ENCODE data around the gene PEA15.

Gene PEA15

DNA sequence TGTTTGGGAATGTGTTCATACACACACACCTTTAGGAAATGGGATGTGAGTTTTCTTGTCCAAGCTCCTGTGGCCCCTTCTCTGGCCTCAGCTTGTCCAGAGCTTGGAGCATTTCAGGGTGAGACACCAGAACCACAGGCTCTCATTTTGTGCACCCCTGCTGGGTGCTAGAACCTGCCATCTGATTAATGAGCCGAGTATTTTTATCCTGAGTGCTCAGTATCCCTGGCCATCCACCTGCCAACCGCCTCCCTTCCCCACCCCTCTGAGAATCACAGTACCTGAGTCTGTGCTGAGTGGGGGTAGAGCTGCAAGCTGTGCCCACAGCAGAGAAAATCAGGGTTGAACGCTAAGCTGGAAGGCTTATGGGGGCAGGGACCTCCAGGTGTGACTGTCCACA is 13.4 kb upstream of the PEA15 start:
- H3K9ac ChIP-seq = no peak overlapping the region

GRCh38 chr1:160192234-160192633 is 12.9 kb upstream of the PEA15 start:
- Histone ChIP-seq H3K4me3 (no peak overlapping the region), H4K20me1 (no peaks in the 10 kb centered on the region), H3K4me2 (no peak overlapping the region), H3K36me3 (no peaks in the 10 kb centered on the region), H3K9me3 (replicated peaks in 1 of 11) (no peaks in the 10 kb centered on the region), H3K27me3 (no peaks in the 10 kb centered on the region), H3K9ac (no peak overlapping the region), H3K27ac (no peak overlapping the region), H3K4me1 (peaks cover 0 to 12% (median 5%) of the 10 kb centered on the region in 10 experiments; a peak in 10 of 20 replicates)
- no peak for TF ChIP-seq Cebpa-rat (IDR thresholded peaks at IDR 0.05)

More for the DNA sequence above, 13.4 kb upstream of the PEA15 start:
- no peaks in the 10 kb centered on the region for H3K9me3 ChIP-seq (replicated peaks in 1 of 11)
- H4K20me1 ChIP-seq = no peaks in the 10 kb centered on the region
- no peak for TF ChIP-seq Cebpa-rat (IDR thresholded peaks at IDR 0.05)
- H3K4me3 ChIP-seq = no peak overlapping the region
- peaks cover 0 to 12% (median 5%) of the 10 kb centered on the region in 10 experiments; a peak in 10 of 20 replicates for H3K4me1 ChIP-seq
- H3K27me3 ChIP-seq = no peaks in the 10 kb centered on the region
- H3K36me3 ChIP-seq = no peaks in the 10 kb centered on the region
- no peak overlapping the region for H3K4me2 ChIP-seq
- H3K27ac ChIP-seq = no peak overlapping the region

DNA sequence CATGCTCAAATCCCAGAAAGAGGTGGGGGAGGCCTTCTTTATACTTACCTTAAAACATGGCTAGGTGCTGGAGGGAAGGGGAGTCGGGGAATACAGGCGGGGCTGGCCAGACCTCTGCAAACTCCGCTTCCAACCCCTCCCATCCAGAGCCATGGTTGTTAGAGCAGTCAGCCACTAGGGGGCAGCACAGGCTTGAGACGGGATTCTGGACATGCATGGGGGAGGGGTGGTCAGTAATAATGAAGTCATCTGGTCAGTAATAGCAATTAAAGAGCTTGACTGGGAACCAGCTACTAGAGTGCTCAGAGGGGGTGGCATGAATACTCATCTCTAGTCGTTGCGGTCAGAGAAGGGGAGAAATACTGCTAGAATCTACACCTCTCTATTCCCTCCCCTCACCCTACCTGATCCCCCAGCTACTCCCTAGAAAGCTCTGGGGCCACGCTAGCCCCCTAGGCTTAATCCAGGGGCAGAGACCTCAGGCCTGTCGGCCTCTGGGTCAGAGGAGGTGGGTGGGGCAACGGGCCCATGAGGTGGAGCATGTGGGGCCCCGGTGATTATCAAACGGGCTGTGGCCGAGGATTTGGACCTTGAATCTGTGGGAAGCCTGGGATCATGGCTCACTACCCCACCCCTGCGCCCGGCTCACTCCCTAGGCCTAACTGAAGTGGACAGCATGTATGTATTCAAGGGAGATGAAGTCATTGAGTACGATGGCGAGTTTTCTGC is 11.9 kb upstream of the PEA15 start:
- Histone ChIP-seq H3K27me3 (no peaks in the 10 kb centered on the region), H3K4me3 (no peak overlapping the region), H3K9ac (peak overlapping the region in 2 of 11 experiments; percentile 17 to 30; a peak in 2 of 22 replicates), H4K20me1 (no peaks in the 10 kb centered on the region), H3K9me3 (replicated peaks in 1 of 11) (no peaks in the 10 kb centered on the region), H3K4me1 (peaks cover 0 to 12% (median 5%) of the 10 kb centered on the region in 10 experiments; a peak in 10 of 20 replicates), H3K27ac (peak overlapping the region in 1 of 11 experiments; percentile 42; a peak in 2 of 22 replicates), H3K4me2 (peak overlapping the region in 8 of 11 experiments; percentile 12 to 47 (median 24); a peak in 6 of 22 replicates), H3K36me3 (no peaks in the 10 kb centered on the region)
- no peak for TF ChIP-seq Cebpa-rat (IDR thresholded peaks at IDR 0.05)

DNA sequence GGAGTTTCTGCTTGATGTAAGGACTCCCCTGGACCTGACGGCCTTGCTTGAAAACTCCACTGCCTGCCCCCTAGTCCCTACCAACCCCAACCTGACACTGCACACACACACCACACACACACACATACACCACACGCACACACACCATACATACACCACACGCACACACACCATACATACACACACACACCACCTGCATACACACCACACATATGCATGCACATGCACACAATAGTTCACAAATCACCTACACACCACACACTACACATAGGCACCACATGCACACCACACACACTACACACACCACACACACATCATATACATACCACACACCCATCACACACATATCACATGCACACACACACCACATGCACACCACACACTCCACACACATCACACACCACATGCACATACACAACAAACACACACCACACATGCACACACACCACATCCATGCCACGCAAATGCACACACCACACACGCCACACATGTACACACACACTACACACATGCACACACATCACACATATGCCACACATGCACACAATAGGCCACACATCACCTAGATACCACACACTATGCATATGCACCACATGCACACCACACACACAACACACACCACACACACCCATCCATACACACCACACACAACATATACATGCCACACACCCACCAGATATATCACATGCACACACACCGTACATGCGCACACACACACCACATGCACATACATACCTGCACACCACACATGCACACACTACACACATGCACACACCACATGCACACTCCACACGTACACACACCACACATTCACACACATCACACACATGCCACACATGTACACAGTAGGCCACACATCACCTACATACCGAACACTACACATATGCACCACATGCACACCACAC is 11.1 kb upstream of the PEA15 start:
- Histone ChIP-seq H3K27me3 (no peaks in the 10 kb centered on the region), H3K9ac (peak overlapping the region in 1 of 11 experiments; percentile 30; a peak in 1 of 22 replicates), H3K27ac (no peak overlapping the region), H3K36me3 (no peaks in the 10 kb centered on the region), H3K9me3 (replicated peaks in 1 of 11) (no peaks in the 10 kb centered on the region), H4K20me1 (no peaks in the 10 kb centered on the region), H3K4me2 (no peak overlapping the region), H3K4me3 (no peak overlapping the region), H3K4me1 (peaks cover 0 to 12% (median 5%) of the 10 kb centered on the region in 10 experiments; a peak in 10 of 20 replicates)
- TF ChIP-seq Cebpa-rat (IDR thresholded peaks at IDR 0.05) = no peak

DNA sequence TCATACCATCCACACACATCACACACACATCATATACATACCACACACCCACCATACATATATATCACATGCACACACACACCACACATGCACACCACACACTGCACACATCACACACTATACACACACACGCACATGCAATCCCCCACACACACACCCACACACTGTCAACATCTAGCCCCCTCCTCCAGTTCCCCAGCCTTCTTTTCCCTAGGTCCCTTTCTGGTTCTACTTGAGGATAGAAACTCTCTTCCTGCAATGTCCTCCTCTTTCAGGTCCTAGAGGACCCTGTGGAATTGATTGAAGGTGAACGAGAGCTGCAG is 10.5 kb upstream of the PEA15 start:
- no peaks in the 10 kb centered on the region for H3K27me3 ChIP-seq
- H3K4me2 ChIP-seq = no peak overlapping the region
- H4K20me1 ChIP-seq = no peaks in the 10 kb centered on the region
- no peak overlapping the region for H3K27ac ChIP-seq
- no peaks in the 10 kb centered on the region for H3K36me3 ChIP-seq
- peaks cover 0 to 12% (median 5%) of the 10 kb centered on the region in 10 experiments; a peak in 10 of 20 replicates for H3K4me1 ChIP-seq
- no peak overlapping the region for H3K9ac ChIP-seq
- no peak overlapping the region for H3K4me3 ChIP-seq
- no peaks in the 10 kb centered on the region for H3K9me3 ChIP-seq (replicated peaks in 1 of 11)
- TF ChIP-seq Cebpa-rat (IDR thresholded peaks at IDR 0.05) = no peak

DNA sequence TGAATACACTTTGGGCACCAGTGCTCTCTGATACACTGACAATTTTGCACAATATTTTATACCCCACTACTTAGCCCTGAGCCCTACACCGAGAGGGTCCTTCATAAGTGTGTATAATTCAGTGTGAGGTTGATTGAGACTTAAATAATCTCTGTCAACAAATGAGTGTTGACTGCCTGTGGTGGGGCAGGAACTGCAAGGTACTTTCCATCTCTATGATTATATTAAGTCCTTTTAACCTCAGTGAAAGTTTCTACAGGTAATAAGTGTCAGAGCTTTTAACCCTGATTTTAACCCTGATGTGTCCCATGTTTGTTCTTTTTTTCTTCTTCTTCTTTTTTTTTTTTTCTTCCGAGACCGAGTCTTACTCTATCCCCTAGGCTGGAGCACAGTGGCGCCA is 9.0 kb upstream of the PEA15 start:
- Histone ChIP-seq H3K4me2 (no peak overlapping the region), H3K27ac (no peak overlapping the region)

DNA sequence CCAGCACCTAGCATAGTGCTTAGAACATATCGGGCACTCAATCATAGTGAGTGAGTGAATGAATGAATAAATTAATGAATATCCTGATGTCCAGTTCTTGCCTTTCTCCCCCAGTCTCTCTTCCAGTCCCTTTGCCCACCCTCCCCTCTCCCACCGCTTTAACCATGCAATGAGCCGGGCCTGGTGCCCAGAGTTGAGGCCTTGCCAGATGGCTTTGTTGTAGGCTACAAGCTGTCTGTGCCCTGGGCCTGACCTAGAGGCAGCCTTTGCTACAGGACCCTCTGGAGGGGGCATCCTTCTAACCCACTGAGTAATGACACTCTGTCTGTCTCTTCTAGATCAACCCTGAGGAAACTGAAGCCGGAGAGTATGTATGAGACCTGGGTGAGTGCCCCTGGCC is 8.0 kb upstream of the PEA15 start:
- no peaks in the 10 kb centered on the region for H4K20me1 ChIP-seq
- TF ChIP-seq Cebpa-rat (IDR thresholded peaks at IDR 0.05) = no peak
- H3K4me3 ChIP-seq = no peak overlapping the region
- no peaks in the 10 kb centered on the region for H3K9me3 ChIP-seq (replicated peaks in 1 of 11)
- H3K4me2 ChIP-seq = no peak overlapping the region
- H3K9ac ChIP-seq = no peak overlapping the region
- H3K4me1 ChIP-seq = peaks cover 0 to 12% (median 6%) of the 10 kb centered on the region in 10 experiments; a peak in 10 of 20 replicates
- H3K27me3 ChIP-seq = no peaks in the 10 kb centered on the region
- no peak overlapping the region for H3K27ac ChIP-seq
- no peaks in the 10 kb centered on the region for H3K36me3 ChIP-seq

More for the DNA sequence above, 9.0 kb upstream of the PEA15 start:
- H3K4me3 ChIP-seq = no peak overlapping the region
- H3K36me3 ChIP-seq = no peaks in the 10 kb centered on the region
- no peaks in the 10 kb centered on the region for H3K27me3 ChIP-seq
- H3K4me1 ChIP-seq = peaks cover 0 to 12% (median 6%) of the 10 kb centered on the region in 10 experiments; a peak in 10 of 20 replicates
- TF ChIP-seq Cebpa-rat (IDR thresholded peaks at IDR 0.05) = no peak
- H3K9ac ChIP-seq = no peak overlapping the region
- H3K9me3 ChIP-seq (replicated peaks in 1 of 11) = no peaks in the 10 kb centered on the region
- no peaks in the 10 kb centered on the region for H4K20me1 ChIP-seq

DNA sequence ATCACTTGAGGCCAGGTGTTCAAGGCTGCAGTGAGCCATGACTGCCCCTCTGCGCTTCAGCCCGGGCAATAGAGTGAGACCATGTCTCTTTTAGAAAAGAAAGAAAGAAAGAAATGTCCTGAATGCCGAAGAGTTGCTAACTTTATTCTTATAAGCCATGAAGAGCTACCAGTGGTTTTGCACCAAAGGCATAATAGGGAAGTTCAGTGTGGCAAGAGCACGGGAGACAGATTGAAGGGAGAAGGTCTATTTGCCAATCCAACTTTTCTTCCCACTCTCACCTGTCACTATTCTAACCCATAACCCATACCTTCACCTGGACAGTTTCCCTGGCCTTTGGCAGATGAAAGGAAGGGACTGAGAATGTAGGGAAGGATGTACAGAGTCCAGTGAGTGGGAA is 4.4 kb upstream of the PEA15 start:
- no peaks in the 10 kb centered on the region for H3K9me3 ChIP-seq (replicated peaks in 1 of 11)
- H3K9ac ChIP-seq = no peak overlapping the region
- peaks cover 0 to 4% (median 0%) of the 10 kb centered on the region in 11 experiments; a peak in 2 of 22 replicates for H4K20me1 ChIP-seq
- H3K27ac ChIP-seq = no peak overlapping the region
- no peaks in the 10 kb centered on the region for H3K27me3 ChIP-seq
- H3K4me1 ChIP-seq = peaks cover 17 to 28% (median 18%) of the 10 kb centered on the region in 10 experiments
- no peak for TF ChIP-seq Cebpa-rat (IDR thresholded peaks at IDR 0.05)
- no peaks in the 10 kb centered on the region for H3K36me3 ChIP-seq
- peak overlapping the region in 2 of 11 experiments; percentile 9 to 46; a peak in 3 of 22 replicates for H3K4me2 ChIP-seq
- H3K4me3 ChIP-seq = no peak overlapping the region

Measured in BLaER1 treated with 17β-estradiol and CSF1 and Interleukin-3, amounts not matched to agents 10 nM and 100 nM (cell line).